NCI-H82 treated with DMSO at 0.1 percent for 48 hours (cell line): ENCODE measurements around the gene WDR19.

Source experiments
- DNase-seq: peaks from one replicate; lab custom pipeline; 2025; ENCODE audit not compliant: unreplicated experiment; lab: John Stamatoyannopoulos, UW

The WDR19 gene

GRCh38 chr4:39295784-39296183 lies 113.5 kb downstream of the WDR19 start:
- no peak for DNase-seq

GRCh38 chr4:39302901-39303300 lies 120.6 kb downstream of the WDR19 start:
- DNase-seq, result no peak

- no peak for DNase-seq
Observed at GRCh38 chr4:39303871-39304270, 121.5 kb downstream of the WDR19 start.

- no peak for DNase-seq
Observed at GRCh38 chr4:39304651-39305050, 122.3 kb downstream of the WDR19 start.

- DNase-seq, result no peak
Observed at GRCh38 chr4:39305912-39306677, 123.8 kb downstream of the WDR19 start.

- no peak for DNase-seq
Observed at GRCh38 chr4:39308611-39309010, 126.3 kb downstream of the WDR19 start.

GRCh38 chr4:39312816-39313215 lies 130.5 kb downstream of the WDR19 start:
- no peak for DNase-seq

GRCh38 chr4:39319676-39320075 lies 137.3 kb downstream of the WDR19 start:
- DNase-seq, result no peak

- no peak for DNase-seq
Observed at GRCh38 chr4:39320381-39321115, 138.2 kb downstream of the WDR19 start.

- no peak for DNase-seq
Observed at GRCh38 chr4:39323821-39324220, 141.5 kb downstream of the WDR19 start.

GRCh38 chr4:39324446-39324845 lies 142.1 kb downstream of the WDR19 start:
- DNase-seq, result no peak

- DNase-seq, result no peak
Observed at GRCh38 chr4:39324897-39325613, 142.7 kb downstream of the WDR19 start.

- no peak for DNase-seq
Observed at GRCh38 chr4:39326468-39326977, 144.2 kb downstream of the WDR19 start.

GRCh38 chr4:39330353-39330752 lies 148.0 kb downstream of the WDR19 start:
- no peak for DNase-seq

GRCh38 chr4:39331191-39331590 lies 148.9 kb downstream of the WDR19 start:
- DNase-seq, result no peak
